Testis (tissue), 5 donors: Measurements from ENCODE around the gene PRKCA. TPM values are rescaled to one million over a fixed set of nuclear protein-coding genes. Genes with fewer than 3 reads are reported as not detected.
"Not testable (repeated sequence)": the region's sequence is repeated elsewhere in the genome, so short reads cannot be mapped to it uniquely, and the experiment has no call there.

ENCODE experiments used
- DNase-seq: peaks from one replicate; pipeline ENCODE4 v3.0.0-alpha.2; 2019
- H3K27ac ChIP-seq, 2 donors: fragments of 200-600 bp; sonication (generic); one replicate each; pipeline ENCODE4 v1.5.1; 2019
- H3K27me3 ChIP-seq: fragments of 200-600 bp; sonication (generic); one replicate; pipeline ENCODE4 v1.5.1; 2019
- H3K36me3 ChIP-seq: fragments of 200-600 bp; sonication (generic); one replicate; pipeline ENCODE4 v1.5.1; 2017; ENCODE audit warnings: low read depth; ENCODE audit errors: missing control alignments
- H3K4me1 ChIP-seq: fragments of 200-600 bp; sonication (generic); one replicate; pipeline ENCODE4 v1.5.1; 2019
- H3K4me3 ChIP-seq, 2 donors: fragments of 200-600 bp; sonication (generic); one replicate each; pipeline ENCODE4 v1.5.1; 2017 to 2019
- H3K9me3 ChIP-seq: fragments of 200-600 bp; sonication (generic); one replicate; pipeline ENCODE4 v1.5.1; 2017
- POLR2A ChIP-seq: fragments of 450-650 bp; IDR thresholded peaks from one replicate; pipeline ENCODE4 v1.6.1; 2017; ENCODE audit warnings: antibody characterized with exemption, mild to moderate bottlenecking, moderate library complexity
- WGBS, 2 donors: methylation state at CpG; one replicate each; pipeline ENCODE4 v1.1.5; 2018; 5-methylcytosine and 5-hydroxymethylcytosine counted together
- intact Hi-C: fragments of 100-400 bp; cut with DNase I; formaldehyde crosslinking; loops from one replicate; pipeline ENCODE4 v1.15.1; 2023; ENCODE audit warnings: low total_unique reads
- long read RNA-seq, 2 donors: transcript quantifications; one replicate each; lab custom pipeline, GENCODE V29; 2026
- polyA plus RNA-seq: library from polyadenylated mRNA; stranded (reverse); fragments of 350-450 nt; fragmentation: Illumina TruSeq; extraction: RNeasy Lipid Tissue Mini Kit (QIAGEN cat#74804); gene quantifications from one replicate; pipeline ENCODE4 v1.2.3, GENCODE V29; 2014; ENCODE audit warnings: low read depth, low replicate concordance; ENCODE audit not compliant: insufficient read depth
- total RNA-seq, 2 donors: library from RNA; depleted of rRNA; stranded (reverse); fragments of >200 nt; gene quantifications; one replicate each; pipeline ENCODE4 v1.2.3, GENCODE V29; 2016
- TF ChIP-seq, protein P1 (sequence below), 3 experiments: fragments of 450-650 bp in 2 of 3; fragments of 200-600 bp in 1 of 3; sonication (generic) in 1 of 3; IDR thresholded peaks; one replicate each; pipeline ENCODE4 v1.5.1; 2016 to 2019; ENCODE audit warnings: antibody characterized with exemption in 3 of 3, mild to moderate bottlenecking in 2 of 3, moderate library complexity in 1 of 3

Gene PRKCA
- total RNA-seq = 10 to 100 TPM; 15.4 to 22.9 TPM
- polyA plus RNA-seq = 6.8 TPM
- long read RNA-seq, donor 1, full-length matches to known transcripts = 1 of 6 reads
- long read RNA-seq, donor 1, partial matches to known transcripts = 5 of 6 reads
- long read RNA-seq, donor 1, other reads (novel, unspliced or antisense) = 0 of 6 reads
- long read RNA-seq, donor 2 = 0 reads

DNA sequence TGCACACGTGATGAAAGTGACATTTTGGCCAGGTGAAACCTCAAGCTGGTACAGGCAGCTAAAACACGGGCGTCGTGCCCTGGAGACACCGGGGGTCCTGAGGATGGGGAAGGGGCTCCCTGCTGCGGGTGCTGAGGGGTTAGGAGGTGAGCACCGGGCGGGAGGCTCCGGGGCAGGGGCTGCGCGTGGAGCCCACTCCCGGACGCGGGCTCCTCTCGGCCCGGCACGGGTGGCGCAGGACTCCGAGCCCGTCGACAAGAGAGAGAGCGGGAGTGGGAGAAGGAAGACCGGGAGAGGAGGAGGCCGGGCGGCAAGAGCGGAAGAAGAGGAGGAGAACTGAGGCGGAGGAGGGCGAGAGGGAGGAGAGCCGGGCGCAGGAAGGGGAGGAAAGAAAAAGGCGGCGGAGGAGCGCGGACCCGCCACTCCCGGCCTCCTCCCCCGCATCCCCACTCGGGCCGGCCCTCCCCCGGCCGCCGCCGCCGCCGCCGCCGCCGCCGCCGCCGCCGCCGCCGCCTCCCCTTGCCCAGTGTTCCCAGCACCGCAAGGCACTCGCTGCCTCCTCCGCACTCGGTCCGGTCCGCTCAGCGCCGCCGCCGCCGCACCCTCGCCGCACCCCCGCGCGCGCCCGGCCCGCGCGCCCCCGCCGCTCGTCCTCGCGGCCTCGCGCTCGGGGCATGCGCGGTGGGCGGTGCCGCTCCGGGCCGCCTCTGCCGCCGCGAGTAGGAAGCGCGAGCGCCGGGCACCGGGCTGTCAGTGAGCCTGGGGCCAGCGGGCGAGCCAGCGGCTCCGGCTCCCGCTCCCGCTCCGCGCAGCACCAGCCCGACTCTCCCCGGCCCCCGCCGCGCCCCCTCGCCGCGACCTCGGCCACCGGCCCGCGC lies at the start of gene PRKCA:
Gene PRKCA (plus strand): TSS at position 750 of the 878 bp plus-strand sequence.
- intact Hi-C loops = no loop called here
- peak; percentile 73 for DNase-seq
- TF ChIP-seq POLR2A = no peak
- TF ChIP-seq, protein P1, sequence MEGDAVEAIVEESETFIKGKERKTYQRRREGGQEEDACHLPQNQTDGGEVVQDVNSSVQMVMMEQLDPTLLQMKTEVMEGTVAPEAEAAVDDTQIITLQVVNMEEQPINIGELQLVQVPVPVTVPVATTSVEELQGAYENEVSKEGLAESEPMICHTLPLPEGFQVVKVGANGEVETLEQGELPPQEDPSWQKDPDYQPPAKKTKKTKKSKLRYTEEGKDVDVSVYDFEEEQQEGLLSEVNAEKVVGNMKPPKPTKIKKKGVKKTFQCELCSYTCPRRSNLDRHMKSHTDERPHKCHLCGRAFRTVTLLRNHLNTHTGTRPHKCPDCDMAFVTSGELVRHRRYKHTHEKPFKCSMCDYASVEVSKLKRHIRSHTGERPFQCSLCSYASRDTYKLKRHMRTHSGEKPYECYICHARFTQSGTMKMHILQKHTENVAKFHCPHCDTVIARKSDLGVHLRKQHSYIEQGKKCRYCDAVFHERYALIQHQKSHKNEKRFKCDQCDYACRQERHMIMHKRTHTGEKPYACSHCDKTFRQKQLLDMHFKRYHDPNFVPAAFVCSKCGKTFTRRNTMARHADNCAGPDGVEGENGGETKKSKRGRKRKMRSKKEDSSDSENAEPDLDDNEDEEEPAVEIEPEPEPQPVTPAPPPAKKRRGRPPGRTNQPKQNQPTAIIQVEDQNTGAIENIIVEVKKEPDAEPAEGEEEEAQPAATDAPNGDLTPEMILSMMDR (IDR thresholded peaks at IDR 0.05) = no peak
- no peaks in the 10 kb centered on the region for H3K9me3 ChIP-seq
- no peaks in the 10 kb centered on the region for H3K27me3 ChIP-seq
- no peaks in the 10 kb centered on the region for H3K36me3 ChIP-seq
- 1% methylated on average over 35 to 104 of the region's 117 CpGs for WGBS, 2 donors
- peak within 1 kb of the TSS; percentile 59 to 81 for H3K4me3 ChIP-seq
- peaks cover 5% of the 10 kb centered on the region for H3K4me1 ChIP-seq
- peak within 1 kb of the TSS; percentile 83 to 87 for H3K27ac ChIP-seq

DNA sequence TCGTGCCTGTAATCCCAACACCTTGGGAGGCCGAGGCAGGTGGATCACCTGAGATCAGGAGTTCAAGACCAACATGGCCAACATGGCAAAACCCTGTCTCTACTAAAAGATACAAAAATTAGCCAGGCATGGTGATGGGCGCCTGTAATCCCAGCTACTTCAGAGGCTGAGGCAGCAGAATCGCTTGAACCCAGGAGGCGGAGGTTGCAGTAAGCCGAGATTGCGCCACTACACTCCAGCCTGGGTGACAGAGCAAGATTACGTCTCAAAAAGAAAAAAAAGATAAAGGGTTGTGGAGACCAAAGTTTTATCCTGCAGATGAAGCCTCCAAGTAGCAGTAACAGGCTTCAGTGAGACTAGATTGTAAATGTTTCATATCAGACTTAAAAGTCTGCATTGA lies 49.0 kb upstream of the PRKCA start:
- intact Hi-C loops, H3K9me3 ChIP-seq, H3K4me3 ChIP-seq, H3K27ac ChIP-seq, H3K27me3 ChIP-seq, DNase-seq, H3K4me1 ChIP-seq, H3K36me3 ChIP-seq: not testable (repeated sequence)
- WGBS, 2 donors = 89 to 90% methylated on average over 8 of the region's 8 CpGs

DNA sequence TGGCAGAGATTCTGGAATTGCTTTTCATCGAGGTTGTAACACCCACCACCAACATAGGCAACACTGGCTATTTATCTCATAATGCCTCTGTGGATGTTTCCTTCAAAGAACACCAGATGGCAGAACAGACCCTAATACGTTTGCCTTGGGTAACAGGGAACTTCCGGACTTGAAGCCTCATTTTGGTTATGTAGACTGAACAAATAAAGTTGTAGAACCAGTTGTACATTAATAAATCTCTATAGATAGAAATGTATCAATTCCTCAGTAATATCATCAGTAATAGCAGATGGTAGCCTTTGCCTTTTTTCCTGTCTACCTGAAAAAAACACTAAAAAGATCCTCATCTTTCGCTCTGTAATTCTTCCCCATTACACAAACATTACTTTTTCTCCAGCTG lies 47.3 kb upstream of the PRKCA start:
- 39 to 43% methylated on average over 4 of the region's 4 CpGs for WGBS, 2 donors
- DNase-seq = peak; percentile 57
- Histone ChIP-seq H3K4me3 (no peak overlapping the region), H3K4me1 (no peaks in the 10 kb centered on the region), H3K27ac (no peak overlapping the region), H3K9me3 (no peaks in the 10 kb centered on the region), H3K27me3 (no peaks in the 10 kb centered on the region), H3K36me3 (no peaks in the 10 kb centered on the region)
- intact Hi-C loops = no loop called here
- TF ChIP-seq, protein P1 (IDR thresholded peaks at IDR 0.05) = peak; percentile 52 to 77 (median 63)
- TF ChIP-seq POLR2A = no peak

DNA sequence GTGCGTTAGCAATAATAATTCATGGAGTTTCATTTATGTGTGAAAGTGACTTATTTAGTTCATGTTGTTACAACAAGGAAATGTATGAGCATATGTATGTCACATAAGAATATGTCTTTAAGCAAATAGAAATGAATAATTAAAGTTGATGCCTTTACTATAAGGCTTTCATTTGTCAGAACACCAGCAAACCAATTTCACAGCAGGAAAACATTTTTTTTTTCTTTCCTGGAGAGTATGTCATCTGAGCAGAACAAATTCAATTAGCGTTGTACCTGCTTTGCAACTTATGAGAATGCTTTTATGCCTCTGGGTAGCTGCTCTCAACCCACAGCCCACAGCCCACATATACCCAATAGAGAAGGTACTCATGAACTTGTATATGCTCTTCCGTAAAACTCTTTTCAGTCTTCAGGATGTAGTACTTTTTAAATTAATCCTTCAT lies 46.9 kb upstream of the PRKCA start:
- Histone ChIP-seq H3K27me3 (no peaks in the 10 kb centered on the region), H3K36me3 (no peaks in the 10 kb centered on the region), H3K27ac (no peak overlapping the region), H3K9me3 (no peaks in the 10 kb centered on the region), H3K4me3 (no peak overlapping the region), H3K4me1 (no peaks in the 10 kb centered on the region)
- TF ChIP-seq, protein P1 (IDR thresholded peaks at IDR 0.05) = no peak
- TF ChIP-seq POLR2A = no peak
- 80 to 88% methylated on average over 3 of the region's 3 CpGs for WGBS, 2 donors
- intact Hi-C loops = no loop called here
- no peak for DNase-seq

DNA sequence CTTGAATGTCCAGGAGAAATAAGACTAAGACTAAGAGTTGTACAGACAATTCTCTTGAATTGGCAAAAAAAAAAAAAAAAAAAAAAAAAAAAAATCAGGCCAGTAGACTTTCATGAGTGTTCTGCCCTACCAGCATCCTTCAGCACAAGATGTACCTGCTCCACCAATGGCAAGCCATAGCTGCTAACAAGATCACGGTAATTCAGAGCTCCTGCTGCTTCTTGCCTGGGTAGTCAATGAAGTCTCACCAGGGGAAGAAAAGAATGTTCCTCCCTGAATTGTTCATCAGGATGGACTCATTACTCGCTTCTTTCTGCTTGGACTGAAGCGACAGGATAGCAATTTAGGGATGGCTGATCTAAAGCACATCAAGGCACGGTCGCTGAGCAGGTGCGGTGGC lies 42.1 kb upstream of the PRKCA start:
- H3K36me3 ChIP-seq = no peaks in the 10 kb centered on the region
- no peaks in the 10 kb centered on the region for H3K9me3 ChIP-seq
- DNase-seq = no peak
- TF ChIP-seq POLR2A = no peak
- TF ChIP-seq, protein P1 (IDR thresholded peaks at IDR 0.05) = no peak
- intact Hi-C loops = no loop called here
- no peak overlapping the region for H3K27ac ChIP-seq
- H3K4me1 ChIP-seq = no peaks in the 10 kb centered on the region
- 87 to 99% methylated on average over 6 of the region's 6 CpGs for WGBS, 2 donors
- H3K4me3 ChIP-seq = no peak overlapping the region
- H3K27me3 ChIP-seq = no peaks in the 10 kb centered on the region
